SU-DHL-6 (cell line): ENCODE results near the gene ACOX2.

ENCODE experiments used
- CTCF ChIP-seq: fragments of 200-600 bp; sonication (generic); IDR thresholded peaks from one replicate; pipeline ENCODE4 v1.5.1; 2017; ENCODE audit warnings: antibody characterized with exemption, mild to moderate bottlenecking, low read length, moderate library complexity; ENCODE audit not compliant: insufficient read depth, poor library complexity, severe bottlenecking
- EZH2phosphoT487 ChIP-seq: fragments of 200-600 bp; sonication (generic), shearing (Covaris generic); conservative IDR thresholded peaks from 2 replicates; pipeline ENCODE4 v1.6.1; 2018; ENCODE audit warnings: mild to moderate bottlenecking, antibody characterized with exemption, low read length, moderate library complexity, mixed read lengths

GRCh38 chr3:58482917-58483636 is 53.9 kb downstream of the ACOX2 start:
- TF ChIP-seq CTCF (no peak), EZH2phosphoT487 (no peak)
